ENCODE results near the gene ZNF778.

DNA sequence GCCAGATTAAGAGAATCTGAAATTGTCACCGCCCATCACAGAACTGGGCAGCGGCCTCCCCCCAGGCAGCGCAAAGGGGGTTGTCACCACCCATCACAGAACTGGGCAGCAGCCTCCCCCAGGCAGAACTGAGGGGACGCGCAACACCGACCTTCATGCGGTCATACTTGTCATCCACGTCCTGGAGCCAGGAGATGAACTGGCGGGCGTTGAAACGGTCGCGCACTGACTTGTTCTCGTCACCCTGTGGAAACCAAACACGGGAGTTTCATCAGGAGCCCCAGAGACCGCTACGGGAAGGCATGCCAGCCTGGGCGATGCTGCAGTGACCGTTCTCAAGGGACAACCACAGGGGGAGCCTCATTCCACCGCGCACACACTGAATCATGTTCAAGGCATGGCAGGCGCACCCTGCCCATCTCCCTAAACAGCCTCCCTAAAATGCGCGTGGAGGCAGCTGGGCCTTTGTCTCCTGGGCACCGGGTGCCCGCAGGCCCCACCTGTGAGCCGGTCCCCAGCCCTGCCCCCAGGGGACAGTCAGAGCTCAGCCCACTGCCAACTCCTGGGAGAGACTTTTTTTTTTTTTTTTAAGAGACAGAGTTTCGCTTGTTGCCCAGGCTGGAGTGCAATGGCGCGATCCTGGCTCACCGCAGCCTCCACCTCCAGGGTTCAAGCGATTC, 53.3 kb downstream of the ZNF778 start:
- no peak for TF ChIP-seq POLR2AphosphoS5 (IDR thresholded peaks at IDR 0.05; ENCODE audit: low read depth, low read length)
- no peak for TF ChIP-seq POLR2A (IDR thresholded peaks at IDR 0.05; ENCODE audit: low read depth, low read length)
